Activated CD4-positive, alpha-beta memory T cell treated with anti-CD3 and anti-CD28 coated beads for 36 hours (primary cell): ENCODE results near the gene ELP4. TPM values are rescaled to one million over a fixed set of nuclear protein-coding genes. Genes with fewer than 3 reads are reported as not detected.
"Not testable (repeated sequence)": the region's sequence is repeated elsewhere in the genome, so short reads cannot be mapped to it uniquely, and the experiment has no call there.

ENCODE experiments used
- CTCF ChIA-PET: fragments of 350-600 bp; sonication (Branson Sonifier 250); formaldehyde crosslinking; loops from one replicate; lab custom pipeline; 2021; ENCODE audit warnings: antibody characterized with exemption, inconsistent platforms; lab: Charles Lee
- POLR2A ChIA-PET: fragments of 350-600 bp; sonication (Branson Sonifier 250); formaldehyde crosslinking; loops from one replicate; lab custom pipeline; 2021; ENCODE audit warnings: antibody characterized with exemption; lab: Charles Lee
- DNase-seq: peaks from one replicate; pipeline ENCODE4 v3.0.0-alpha.2; 2020
- H3K27ac Mint-ChIP-seq: one replicate; pipeline ENCODE4 v1.8.0; 2021; ENCODE audit warnings: mixed read lengths
- H3K27me3 Mint-ChIP-seq: one replicate; pipeline ENCODE4 v1.8.0; 2021; ENCODE audit warnings: mixed read lengths
- H3K36me3 Mint-ChIP-seq: one replicate; pipeline ENCODE4 v1.8.0; 2021; ENCODE audit warnings: mixed read lengths
- H3K4me1 Mint-ChIP-seq: one replicate; pipeline ENCODE4 v1.8.0; 2021; ENCODE audit warnings: low read depth, mixed read lengths
- H3K4me3 Mint-ChIP-seq: one replicate; pipeline ENCODE4 v1.8.0; 2021; ENCODE audit warnings: mild to moderate bottlenecking, mixed read lengths
- H3K9me3 Mint-ChIP-seq: one replicate; pipeline ENCODE4 v1.8.0; 2021; ENCODE audit warnings: mixed read lengths
- intact Hi-C: fragments of 100-400 bp; cut with micrococcal nuclease; formaldehyde crosslinking; loops from one replicate; pipeline ENCODE4 v1.15.1; 2023
- total RNA-seq, 2 experiments: library from RNA; stranded (reverse); gene quantifications; one replicate each; pipeline ENCODE4 v1.2.3, GENCODE V29; 2021

Gene ELP4
- total RNA-seq, 2 experiments from 2014 or later = 18.3 to 18.5 TPM

- Mint-ChIP-seq H3K9me3 (no peaks in the 10 kb centered on the region), H3K4me1 (peaks cover 2% of the 10 kb centered on the region), H3K27me3 (no peaks in the 10 kb centered on the region), H3K4me3 (no peak overlapping the region), H3K36me3 (peaks cover 28% of the 10 kb centered on the region), H3K27ac (no peak overlapping the region)
- CTCF ChIA-PET = no interaction called here
- POLR2A ChIA-PET = no interaction called here
- DNase-seq = no peak
- intact Hi-C loops = no loop called here
These were observed 213.2 kb downstream of the ELP4 start for GRCh38 chr11:31722754-31723153.

- H3K36me3 Mint-ChIP-seq = peaks cover 33% of the 10 kb centered on the region
- H3K27me3 Mint-ChIP-seq = no peaks in the 10 kb centered on the region
- no peak overlapping the region for H3K4me3 Mint-ChIP-seq
- H3K9me3 Mint-ChIP-seq = no peaks in the 10 kb centered on the region
- DNase-seq = no peak
- intact Hi-C loops = no loop called here
- POLR2A ChIA-PET = no interaction called here
- no peak overlapping the region for H3K27ac Mint-ChIP-seq
- peaks cover 2% of the 10 kb centered on the region for H3K4me1 Mint-ChIP-seq
- CTCF ChIA-PET = no interaction called here
These were observed 215.6 kb downstream of the ELP4 start for GRCh38 chr11:31725176-31725575.

- CTCF ChIA-PET = no interaction called here
- peaks cover 41% of the 10 kb centered on the region for H3K36me3 Mint-ChIP-seq
- H3K4me3 Mint-ChIP-seq = no peak overlapping the region
These were observed 218.9 kb downstream of the ELP4 start for GRCh38 chr11:31728432-31728831.

GRCh38 chr11:31740131-31740530 is 230.6 kb downstream of the ELP4 start:
- H3K27me3 Mint-ChIP-seq = no peaks in the 10 kb centered on the region
- peaks cover 10% of the 10 kb centered on the region for H3K36me3 Mint-ChIP-seq
- no peaks in the 10 kb centered on the region for H3K4me1 Mint-ChIP-seq
- H3K9me3 Mint-ChIP-seq = peaks cover 39% of the 10 kb centered on the region
- H3K4me3 Mint-ChIP-seq = no peak overlapping the region
- intact Hi-C loops = no loop called here
- ChIA-PET CTCF (no interaction called here), POLR2A (no interaction called here)
- no peak for DNase-seq
- H3K27ac Mint-ChIP-seq = no peak overlapping the region

More at GRCh38 chr11:31728432-31728831, 218.9 kb downstream of the ELP4 start:
- H3K27ac Mint-ChIP-seq = no peak overlapping the region
- no peaks in the 10 kb centered on the region for H3K4me1 Mint-ChIP-seq
- DNase-seq = no peak
- no peaks in the 10 kb centered on the region for H3K27me3 Mint-ChIP-seq
- intact Hi-C loops = no loop called here
- POLR2A ChIA-PET = no interaction called here
- peaks cover 14% of the 10 kb centered on the region for H3K9me3 Mint-ChIP-seq

GRCh38 chr11:31740731-31741368 is 231.3 kb downstream of the ELP4 start:
- H3K4me1 Mint-ChIP-seq, H3K27ac Mint-ChIP-seq, H3K4me3 Mint-ChIP-seq, H3K27me3 Mint-ChIP-seq, POLR2A ChIA-PET, intact Hi-C loops, CTCF ChIA-PET, DNase-seq: not testable (repeated sequence)
- Mint-ChIP-seq H3K36me3 (peaks cover 10% of the 10 kb centered on the region), H3K9me3 (peaks cover 37% of the 10 kb centered on the region)

- Mint-ChIP-seq H3K27ac (no peak overlapping the region), H3K27me3 (no peaks in the 10 kb centered on the region), H3K4me1 (no peaks in the 10 kb centered on the region), H3K36me3 (peaks cover 6% of the 10 kb centered on the region), H3K4me3 (no peak overlapping the region), H3K9me3 (peaks cover 15% of the 10 kb centered on the region)
- POLR2A ChIA-PET = no interaction called here
- CTCF ChIA-PET = no interaction called here
- DNase-seq = no peak
- intact Hi-C loops = no loop called here
These were observed 238.0 kb downstream of the ELP4 start for GRCh38 chr11:31747581-31747980.

- Mint-ChIP-seq H3K4me1 (no peaks in the 10 kb centered on the region), H3K4me3 (no peak overlapping the region), H3K9me3 (no peaks in the 10 kb centered on the region), H3K27ac (no peak overlapping the region), H3K27me3 (no peaks in the 10 kb centered on the region), H3K36me3 (no peaks in the 10 kb centered on the region)
- ChIA-PET CTCF (no interaction called here), POLR2A (no interaction called here)
- DNase-seq = no peak
- intact Hi-C loops = no loop called here
These were observed 247.8 kb downstream of the ELP4 start for GRCh38 chr11:31757260-31757835.

GRCh38 chr11:31761636-31762035 is 252.1 kb downstream of the ELP4 start:
- no peak for DNase-seq
- ChIA-PET CTCF (no interaction called here), POLR2A (no interaction called here)
- Mint-ChIP-seq H3K9me3 (no peaks in the 10 kb centered on the region), H3K27ac (no peak overlapping the region), H3K36me3 (no peaks in the 10 kb centered on the region), H3K4me1 (no peaks in the 10 kb centered on the region), H3K27me3 (no peaks in the 10 kb centered on the region), H3K4me3 (no peak overlapping the region)
- intact Hi-C loops = no loop called here

GRCh38 chr11:31763296-31763695 is 253.7 kb downstream of the ELP4 start:
- intact Hi-C loops = no loop called here
- ChIA-PET CTCF (no interaction called here), POLR2A (no interaction called here)
- H3K27me3 Mint-ChIP-seq = no peaks in the 10 kb centered on the region
- no peaks in the 10 kb centered on the region for H3K36me3 Mint-ChIP-seq
- no peak overlapping the region for H3K27ac Mint-ChIP-seq
- H3K4me1 Mint-ChIP-seq = no peaks in the 10 kb centered on the region
- no peak for DNase-seq
- H3K9me3 Mint-ChIP-seq = no peaks in the 10 kb centered on the region
- H3K4me3 Mint-ChIP-seq = no peak overlapping the region

GRCh38 chr11:31764261-31764660 is 254.7 kb downstream of the ELP4 start:
- intact Hi-C loops = no loop called here
- POLR2A ChIA-PET = no interaction called here

GRCh38 chr11:31764766-31765165 is 255.2 kb downstream of the ELP4 start:
- intact Hi-C loops = no loop called here
- ChIA-PET CTCF (no interaction called here), POLR2A (no interaction called here)
- no peaks in the 10 kb centered on the region for H3K27me3 Mint-ChIP-seq
- no peak for DNase-seq
- H3K27ac Mint-ChIP-seq = no peak overlapping the region
- no peak overlapping the region for H3K4me3 Mint-ChIP-seq
- H3K9me3 Mint-ChIP-seq = no peaks in the 10 kb centered on the region
- no peaks in the 10 kb centered on the region for H3K4me1 Mint-ChIP-seq
- H3K36me3 Mint-ChIP-seq = no peaks in the 10 kb centered on the region

More at GRCh38 chr11:31764261-31764660, 254.7 kb downstream of the ELP4 start:
- Mint-ChIP-seq H3K4me3 (no peak overlapping the region), H3K4me1 (no peaks in the 10 kb centered on the region), H3K9me3 (no peaks in the 10 kb centered on the region), H3K27me3 (no peaks in the 10 kb centered on the region), H3K36me3 (no peaks in the 10 kb centered on the region), H3K27ac (no peak overlapping the region)
- DNase-seq = no peak
- CTCF ChIA-PET = no interaction called here

- no peak overlapping the region for H3K4me3 Mint-ChIP-seq
- no peak for DNase-seq
- no peaks in the 10 kb centered on the region for H3K9me3 Mint-ChIP-seq
- intact Hi-C loops = no loop called here
- no peaks in the 10 kb centered on the region for H3K36me3 Mint-ChIP-seq
- H3K4me1 Mint-ChIP-seq = no peaks in the 10 kb centered on the region
- ChIA-PET POLR2A (interaction anchor here (0.6 kb wide), 1 partner anchor 160 kb away, joined by 3 read pairs; no protein-coding TSS in a partner anchor), CTCF (no interaction called here)
- no peaks in the 10 kb centered on the region for H3K27me3 Mint-ChIP-seq
- no peak overlapping the region for H3K27ac Mint-ChIP-seq
These were observed 257.5 kb downstream of the ELP4 start for GRCh38 chr11:31767066-31767465.

- H3K27ac Mint-ChIP-seq = no peak overlapping the region
- intact Hi-C loops = no loop called here
- H3K9me3 Mint-ChIP-seq = no peaks in the 10 kb centered on the region
- no peaks in the 10 kb centered on the region for H3K4me1 Mint-ChIP-seq
- peaks cover 5% of the 10 kb centered on the region for H3K36me3 Mint-ChIP-seq
- H3K4me3 Mint-ChIP-seq = no peak overlapping the region
- POLR2A ChIA-PET = interaction anchor here (0.6 kb wide), 1 partner anchor 160 kb away, joined by 3 read pairs; no protein-coding TSS in a partner anchor
- DNase-seq = no peak
- CTCF ChIA-PET = interaction anchor here (0.6 kb wide), 1 partner anchor 1868 kb away, joined by 3 read pairs; no protein-coding TSS in a partner anchor
- no peaks in the 10 kb centered on the region for H3K27me3 Mint-ChIP-seq
These were observed 258.1 kb downstream of the ELP4 start for GRCh38 chr11:31767685-31768084.
